Testis (tissue), 2 donors: ENCODE measurements around the gene FAM120A.

Source experiments
- POLR2A ChIP-seq: fragments of 450-650 bp; IDR thresholded peaks from one replicate; pipeline ENCODE4 v1.6.1; 2017; ENCODE audit warnings: antibody characterized with exemption, mild to moderate bottlenecking, moderate library complexity
- TF ChIP-seq, protein P1 (sequence below), 3 experiments: fragments of 450-650 bp in 2 of 3; fragments of 200-600 bp in 1 of 3; sonication (generic) in 1 of 3; IDR thresholded peaks; one replicate each; pipeline ENCODE4 v1.5.1; 2016 to 2019; ENCODE audit warnings: antibody characterized with exemption in 3 of 3, mild to moderate bottlenecking in 2 of 3, moderate library complexity in 1 of 3

DNA sequence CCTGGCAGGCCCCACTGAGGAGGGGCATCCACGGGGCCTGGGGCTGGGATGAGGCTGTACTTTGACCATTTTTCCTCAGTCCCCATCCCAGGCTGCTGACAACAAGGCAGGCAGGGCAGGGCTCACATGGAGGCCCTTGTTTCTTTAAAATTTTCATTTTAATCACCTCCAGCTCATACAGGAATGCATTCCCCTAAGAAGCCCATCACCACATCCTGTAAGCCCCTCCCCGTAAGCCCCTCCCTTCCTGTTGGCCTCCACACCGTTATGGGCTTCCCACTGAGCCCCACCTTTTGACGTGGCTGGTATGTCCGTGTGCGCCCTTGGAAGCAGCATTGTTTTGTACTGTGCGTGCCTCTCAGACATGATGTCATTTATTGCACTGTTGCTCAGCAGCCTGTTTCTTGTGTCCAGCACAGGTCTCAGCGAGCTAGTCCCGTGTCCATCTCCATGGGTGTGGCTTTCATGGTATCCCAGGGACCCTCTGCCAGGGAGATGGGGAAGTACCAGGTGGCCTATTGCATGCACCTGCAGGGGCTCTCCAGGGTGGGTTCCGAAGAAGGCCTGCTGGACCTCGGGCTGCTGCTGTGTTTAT is 147.3 kb downstream of the FAM120A start:
- TF ChIP-seq, protein P1, sequence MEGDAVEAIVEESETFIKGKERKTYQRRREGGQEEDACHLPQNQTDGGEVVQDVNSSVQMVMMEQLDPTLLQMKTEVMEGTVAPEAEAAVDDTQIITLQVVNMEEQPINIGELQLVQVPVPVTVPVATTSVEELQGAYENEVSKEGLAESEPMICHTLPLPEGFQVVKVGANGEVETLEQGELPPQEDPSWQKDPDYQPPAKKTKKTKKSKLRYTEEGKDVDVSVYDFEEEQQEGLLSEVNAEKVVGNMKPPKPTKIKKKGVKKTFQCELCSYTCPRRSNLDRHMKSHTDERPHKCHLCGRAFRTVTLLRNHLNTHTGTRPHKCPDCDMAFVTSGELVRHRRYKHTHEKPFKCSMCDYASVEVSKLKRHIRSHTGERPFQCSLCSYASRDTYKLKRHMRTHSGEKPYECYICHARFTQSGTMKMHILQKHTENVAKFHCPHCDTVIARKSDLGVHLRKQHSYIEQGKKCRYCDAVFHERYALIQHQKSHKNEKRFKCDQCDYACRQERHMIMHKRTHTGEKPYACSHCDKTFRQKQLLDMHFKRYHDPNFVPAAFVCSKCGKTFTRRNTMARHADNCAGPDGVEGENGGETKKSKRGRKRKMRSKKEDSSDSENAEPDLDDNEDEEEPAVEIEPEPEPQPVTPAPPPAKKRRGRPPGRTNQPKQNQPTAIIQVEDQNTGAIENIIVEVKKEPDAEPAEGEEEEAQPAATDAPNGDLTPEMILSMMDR (IDR thresholded peaks at IDR 0.05), result no peak
- TF ChIP-seq POLR2A, result no peak
